Stomach (tissue), 9 donors: ENCODE measurements around the gene LRFN5. TPM values are rescaled to one million over a fixed set of nuclear protein-coding genes. Genes with fewer than 3 reads are reported as not detected.
"Not testable (repeated sequence)": the region's sequence is repeated elsewhere in the genome, so short reads cannot be mapped to it uniquely, and the experiment has no call there.

Source experiments
- DNase-seq, 2 donors: peaks; one replicate each; pipeline versions ENCODE4 v3.0.0 to v3.0.0-alpha.2; 2013 to 2019
- H3K27ac ChIP-seq, 5 donors: fragments of 200-600 bp in 4 of 5; sonication (generic) in 4 of 5; one replicate each; pipeline ENCODE4 v1.5.1; 2013 to 2019; ENCODE audit warnings: mild to moderate bottlenecking in 1 of 5, moderate library complexity in 1 of 5
- H3K27me3 ChIP-seq, 3 donors: fragments of 200-600 bp; sonication (generic); one replicate each; pipeline ENCODE4 v1.5.1; 2017 to 2019; ENCODE audit warnings: mixed run types in 1 of 3
- H3K36me3 ChIP-seq, 4 donors: fragments of 200-600 bp; sonication (generic); 1 replicate in 3 of 4; 2 replicates in 1 of 4; pipeline ENCODE4 v1.5.1; 2016 to 2019
- H3K4me1 ChIP-seq, 4 donors: fragments of 200-600 bp; sonication (generic); one replicate each; pipeline ENCODE4 v1.5.1; 2016 to 2019
- H3K4me3 ChIP-seq, 4 donors: fragments of 200-600 bp; sonication (generic) in 3 of 4; one replicate each; pipeline ENCODE4 v1.5.1; 2016 to 2019; ENCODE audit warnings: mild to moderate bottlenecking in 1 of 4
- H3K9me3 ChIP-seq, 4 donors: fragments of 200-600 bp; sonication (generic); one replicate each; pipeline ENCODE4 v1.5.1; 2016 to 2019
- EP300 ChIP-seq: sonication (generic); formaldehyde crosslinking; IDR thresholded peaks from one replicate; pipeline ENCODE4 v1.6.1; 2017; ENCODE audit warnings: antibody characterized with exemption
- POLR2A ChIP-seq, 4 donors: fragments of 450-650 bp; IDR thresholded peaks; one replicate each; pipeline ENCODE4 v1.6.1; 2016; ENCODE audit warnings: antibody characterized with exemption in 4 of 4, control low read depth in 2 of 4, mild to moderate bottlenecking in 1 of 4, moderate library complexity in 1 of 4
- POLR2AphosphoS5 ChIP-seq, 3 donors: sonication (generic); formaldehyde crosslinking; IDR thresholded peaks; one replicate each; pipeline ENCODE4 v1.6.1; 2016; ENCODE audit warnings: antibody characterized with exemption in 3 of 3
- WGBS, 5 donors: extraction: QIAGEN DNeasy Blood & Tissue Kit in 3 of 5; methylation state at CpG; one replicate each; pipeline versions ENCODE4 v1.1.5 to v1.1.7; 2013 to 2018; 5-methylcytosine and 5-hydroxymethylcytosine counted together
- intact Hi-C: fragments of 100-400 bp; cut with DNase I; formaldehyde crosslinking; loops from one replicate; pipeline ENCODE4 v1.15.1; 2023; ENCODE audit warnings: low total_unique reads
- polyA plus RNA-seq, 3 donors: library from polyadenylated mRNA; stranded (reverse); fragments of 200-250 nt; gene quantifications; one replicate each; pipeline ENCODE4 v1.2.3, GENCODE V29; 2013
- total RNA-seq, 5 donors: library from RNA; depleted of rRNA; stranded (reverse); fragments of >200 nt; gene quantifications; one replicate each; pipeline versions ENCODE4 v1.1.0 to v1.2.3, GENCODE V29; 2014 to 2016
- TF ChIP-seq, protein P1 (sequence below), 7 experiments: fragments of 450-650 bp in 4 of 7; fragments of 200-600 bp in 3 of 7; sonication (generic) in 3 of 7; IDR thresholded peaks; one replicate each; pipeline ENCODE4 v1.5.1; 2016 to 2019; ENCODE audit warnings: antibody characterized with exemption in 7 of 7, control low read depth in 2 of 7, mild to moderate bottlenecking in 1 of 7
- donor health status: healthy with polysubstance abuse.
- donor health status: Bipolar disorder and iron deficiency.
- donor health status: healthy.

The LRFN5 gene
- total and polyA plus RNA-seq, 8 donors, result 0.19 to 9.4 (median 0.58) TPM; not detected in 3

GRCh38 chr14:41749429-41749828 is 142.8 kb downstream of the LRFN5 start:
- Histone ChIP-seq H3K4me3 (peak overlapping the region; percentile 18 to 32 (median 28)), H3K27ac (no peak overlapping the region), H3K36me3 (no peaks in the 10 kb centered on the region), H3K9me3 (no peaks in the 10 kb centered on the region), H3K4me1 (no peaks in the 10 kb centered on the region), H3K27me3 (no peaks in the 10 kb centered on the region)
- 43 to 54% (median 50%) methylated on average over 5 of the region's 5 CpGs for WGBS, 5 donors
- peak in 1 of 2 donors; percentile 24 for DNase-seq
- TF ChIP-seq, protein P1, sequence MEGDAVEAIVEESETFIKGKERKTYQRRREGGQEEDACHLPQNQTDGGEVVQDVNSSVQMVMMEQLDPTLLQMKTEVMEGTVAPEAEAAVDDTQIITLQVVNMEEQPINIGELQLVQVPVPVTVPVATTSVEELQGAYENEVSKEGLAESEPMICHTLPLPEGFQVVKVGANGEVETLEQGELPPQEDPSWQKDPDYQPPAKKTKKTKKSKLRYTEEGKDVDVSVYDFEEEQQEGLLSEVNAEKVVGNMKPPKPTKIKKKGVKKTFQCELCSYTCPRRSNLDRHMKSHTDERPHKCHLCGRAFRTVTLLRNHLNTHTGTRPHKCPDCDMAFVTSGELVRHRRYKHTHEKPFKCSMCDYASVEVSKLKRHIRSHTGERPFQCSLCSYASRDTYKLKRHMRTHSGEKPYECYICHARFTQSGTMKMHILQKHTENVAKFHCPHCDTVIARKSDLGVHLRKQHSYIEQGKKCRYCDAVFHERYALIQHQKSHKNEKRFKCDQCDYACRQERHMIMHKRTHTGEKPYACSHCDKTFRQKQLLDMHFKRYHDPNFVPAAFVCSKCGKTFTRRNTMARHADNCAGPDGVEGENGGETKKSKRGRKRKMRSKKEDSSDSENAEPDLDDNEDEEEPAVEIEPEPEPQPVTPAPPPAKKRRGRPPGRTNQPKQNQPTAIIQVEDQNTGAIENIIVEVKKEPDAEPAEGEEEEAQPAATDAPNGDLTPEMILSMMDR (IDR thresholded peaks at IDR 0.05), result no peak
- TF ChIP-seq POLR2AphosphoS5 (IDR thresholded peaks at IDR 0.05), result no peak
- intact Hi-C loops, result no loop called here

GRCh38 chr14:41750575-41750974 is 143.9 kb downstream of the LRFN5 start:
- intact Hi-C loops, H3K27ac ChIP-seq, DNase-seq, H3K9me3 ChIP-seq, H3K4me3 ChIP-seq, H3K4me1 ChIP-seq, H3K27me3 ChIP-seq, H3K36me3 ChIP-seq: not testable (repeated sequence)
- WGBS, 5 donors, result 65 to 82% (median 81%) methylated on average over 4 of the region's 4 CpGs

DNA sequence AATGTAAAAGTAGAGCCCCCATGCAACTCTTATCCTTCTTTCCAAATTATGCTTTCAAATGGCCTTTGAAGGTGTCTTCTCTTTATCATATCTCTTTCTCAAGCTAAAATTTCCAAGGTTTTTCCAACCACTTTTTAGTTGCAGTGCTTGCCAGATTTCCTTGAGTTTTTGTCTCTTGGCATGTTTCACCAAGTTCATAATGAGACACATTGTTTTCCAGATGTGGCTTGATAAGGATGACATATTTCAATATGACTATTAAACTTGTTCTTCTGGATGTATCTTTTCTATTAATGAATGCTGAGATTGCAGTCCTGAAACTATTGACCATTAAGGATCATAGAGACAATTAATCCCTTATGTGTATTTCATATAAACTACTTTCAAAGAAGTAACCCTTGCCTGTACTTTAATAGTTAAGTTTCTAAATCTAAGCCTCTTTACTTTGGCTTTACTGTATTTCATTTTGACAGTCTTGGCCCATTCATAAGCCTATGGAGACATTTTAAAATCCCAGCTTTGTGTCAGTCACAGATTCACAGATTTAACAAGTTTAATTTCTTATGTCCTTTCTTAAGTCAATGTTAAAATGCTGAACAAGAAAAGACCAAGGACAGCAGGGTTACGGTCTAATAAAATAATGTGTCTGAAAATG is 151.5 kb downstream of the LRFN5 start:
- intact Hi-C loops, result no loop called here
- no peaks in the 10 kb centered on the region for H3K4me1 ChIP-seq
- H3K4me3 ChIP-seq, result no peak overlapping the region
- no peaks in the 10 kb centered on the region for H3K36me3 ChIP-seq
- no peak for DNase-seq
- H3K27ac ChIP-seq, result no peak overlapping the region
- H3K9me3 ChIP-seq, result peaks cover 0 to 9% (median 2%) of the 10 kb centered on the region in 4 donors
- H3K27me3 ChIP-seq, result no peaks in the 10 kb centered on the region
- WGBS, 5 donors, result 70 to 93% (median 91%) methylated on average over 1 of the region's 1 CpG
- TF ChIP-seq POLR2AphosphoS5 (IDR thresholded peaks at IDR 0.05) (no peak), POLR2A (IDR thresholded peaks at IDR 0.05) (no peak), EP300 (no peak)
- TF ChIP-seq, protein P1 (IDR thresholded peaks at IDR 0.05), result no peak

- no peak for DNase-seq
- 75 to 91% (median 79%) methylated on average over 2 of the region's 2 CpGs for WGBS, 5 donors
- intact Hi-C loops, result no loop called here
Measured at GRCh38 chr14:41761204-41761603, 154.5 kb downstream of the LRFN5 start.

DNA sequence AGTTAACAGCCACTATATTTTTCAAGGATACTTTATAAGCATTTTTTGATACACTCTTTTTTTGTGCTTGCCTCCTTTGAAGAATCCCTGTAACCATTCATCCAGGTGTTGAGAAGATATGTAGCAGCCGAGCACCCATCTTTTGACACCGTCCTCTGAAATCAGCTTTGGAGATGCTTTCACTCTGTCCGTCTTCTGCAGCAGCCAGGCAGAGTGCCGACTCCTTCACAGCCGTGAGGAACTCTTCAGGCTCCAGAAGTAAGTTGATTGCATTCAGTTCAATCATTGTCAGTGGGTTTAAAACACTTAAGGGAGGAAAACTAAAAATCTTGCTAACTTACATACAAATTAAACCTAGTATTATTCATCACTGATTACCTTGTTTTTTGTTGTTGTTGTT is 160.1 kb downstream of the LRFN5 start:
- Histone ChIP-seq H3K9me3 (peaks cover 0 to 4% (median 0%) of the 10 kb centered on the region in 4 donors), H3K4me1 (no peaks in the 10 kb centered on the region), H3K27ac (no peak overlapping the region), H3K27me3 (no peaks in the 10 kb centered on the region), H3K36me3 (no peaks in the 10 kb centered on the region), H3K4me3 (no peak overlapping the region)
- no peak for DNase-seq
- TF ChIP-seq, protein P1 (IDR thresholded peaks at IDR 0.05), result no peak
- no peak for TF ChIP-seq EP300
- TF ChIP-seq POLR2A (IDR thresholded peaks at IDR 0.05), result no peak
- no peak for TF ChIP-seq POLR2AphosphoS5 (IDR thresholded peaks at IDR 0.05)
- intact Hi-C loops, result no loop called here
- 73 to 81% (median 77%) methylated on average over 5 of the region's 5 CpGs for WGBS, 5 donors

More at GRCh38 chr14:41761204-41761603, 154.5 kb downstream of the LRFN5 start:
- peaks cover 0 to 9% (median 2%) of the 10 kb centered on the region in 4 donors for H3K9me3 ChIP-seq
- H3K4me3 ChIP-seq, result no peak overlapping the region
- H3K27me3 ChIP-seq, result no peaks in the 10 kb centered on the region
- H3K4me1 ChIP-seq, result no peaks in the 10 kb centered on the region
- no peak overlapping the region for H3K27ac ChIP-seq
- TF ChIP-seq, protein P1 (IDR thresholded peaks at IDR 0.05), result no peak
- no peak for TF ChIP-seq POLR2A (IDR thresholded peaks at IDR 0.05)
- TF ChIP-seq EP300, result no peak
- no peak for TF ChIP-seq POLR2AphosphoS5 (IDR thresholded peaks at IDR 0.05)
- no peaks in the 10 kb centered on the region for H3K36me3 ChIP-seq
